ENCODE measurements around the gene RIOX2. TPM values are rescaled to one million over a fixed set of nuclear protein-coding genes. Genes with fewer than 3 reads are reported as not detected.
A peak's percentile ranks its signal among the peaks of the same experiment; 100 is the strongest.

Gene RIOX2
- total and polyA plus RNA-seq, 2 of the 13 experiments (the other 11 are each of a cell fraction or from before 2014, with no cell fraction given) = 19.9 to 43.3 TPM

- TF ChIP-seq THRA (CRISPR knock-in tag; IDR thresholded peaks at IDR 0.05; ENCODE audit: borderline replicate concordance) (peak; percentile 13; the same call in 1 of the 2 replicates), ZBTB33 (CRISPR knock-in tag; IDR thresholded peaks at IDR 0.05) (no peak), ZNF331 (CRISPR knock-in tag; IDR thresholded peaks at IDR 0.05) (peak; percentile 13; the same call in 1 of the 2 replicates), YEATS4 (CRISPR knock-in tag; IDR thresholded peaks at IDR 0.05; ENCODE audit: borderline replicate concordance) (no peak), ZBED4 (CRISPR knock-in tag; IDR thresholded peaks at IDR 0.05; ENCODE audit: borderline replicate concordance) (no peak), ETS1 (CRISPR knock-in tag; IDR thresholded peaks at IDR 0.05) (no peak), ZBTB34 (CRISPR knock-in tag; IDR thresholded peaks at IDR 0.05) (peak; percentile 86), MEF2D (CRISPR knock-in tag; IDR thresholded peaks at IDR 0.05) (peak; percentile 54; the same call in 1 of the 2 replicates), ZNF784 (CRISPR knock-in tag; IDR thresholded peaks at IDR 0.05; ENCODE audit: borderline replicate concordance) (no peak), HMG20B (CRISPR knock-in tag; conservative IDR thresholded peaks at IDR 0.05) (peak; percentile 90), GATAD2A (CRISPR knock-in tag; IDR thresholded peaks at IDR 0.05) (peak; percentile 86), ZNF556 (CRISPR knock-in tag; IDR thresholded peaks at IDR 0.05; ENCODE audit: borderline replicate concordance) (no peak; the same call in 1 of the 2 replicates), KDM6A (CRISPR knock-in tag; IDR thresholded peaks at IDR 0.05; ENCODE audit: low read depth) (peak; percentile 51; the same call in 1 of the 2 replicates), ZNF792 (CRISPR knock-in tag; IDR thresholded peaks at IDR 0.05) (no peak; the same call in 1 of the 2 replicates), TBX3 (IDR thresholded peaks at IDR 0.05; ENCODE audit: borderline replicate concordance) (peak; percentile 40; the same call in 1 of the 2 replicates), PRMT3 (CRISPR knock-in tag; IDR thresholded peaks at IDR 0.05; ENCODE audit: borderline replicate concordance, low read depth) (no peak), ZZZ3 (CRISPR knock-in tag; IDR thresholded peaks at IDR 0.05; ENCODE audit: borderline replicate concordance) (no peak), ZNF34 (CRISPR knock-in tag; IDR thresholded peaks at IDR 0.05; ENCODE audit: borderline replicate concordance) (no peak)
Observed at GRCh38 chr3:98010194-98010882, 38.1 kb upstream of the RIOX2 start (continued).

Measured in HepG2 (cell line).